GM19452 (cell line): ENCODE results near the gene IGFBP1.

Source experiments
- ATAC-seq: cut with Tn5 transposase; IDR thresholded peaks from one replicate; pipeline ENCODE4 v1.9.1; 2021; ENCODE audit not compliant: unreplicated experiment

Gene IGFBP1

DNA sequence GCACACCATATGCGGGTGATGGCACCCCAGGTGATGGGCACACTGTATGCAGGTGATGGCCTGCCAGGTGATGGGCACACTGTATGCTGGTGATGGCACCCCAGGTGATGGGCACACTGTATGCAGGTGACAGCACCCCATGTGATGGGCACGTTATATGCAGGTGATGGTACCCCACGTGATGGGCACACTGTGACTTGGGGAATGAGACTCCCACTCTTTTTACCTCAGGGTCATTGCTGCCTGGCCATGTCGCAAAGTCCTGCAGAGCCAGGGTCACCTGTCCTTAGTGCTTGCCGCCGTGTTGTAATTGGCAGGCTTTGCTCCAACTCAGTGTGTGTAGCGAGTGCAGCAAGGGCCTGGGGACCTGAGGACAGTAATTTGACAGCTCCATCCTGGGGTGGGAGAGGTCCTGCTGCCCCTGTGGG, 7.8 kb upstream of the IGFBP1 start:
- ATAC-seq, result no peak

DNA sequence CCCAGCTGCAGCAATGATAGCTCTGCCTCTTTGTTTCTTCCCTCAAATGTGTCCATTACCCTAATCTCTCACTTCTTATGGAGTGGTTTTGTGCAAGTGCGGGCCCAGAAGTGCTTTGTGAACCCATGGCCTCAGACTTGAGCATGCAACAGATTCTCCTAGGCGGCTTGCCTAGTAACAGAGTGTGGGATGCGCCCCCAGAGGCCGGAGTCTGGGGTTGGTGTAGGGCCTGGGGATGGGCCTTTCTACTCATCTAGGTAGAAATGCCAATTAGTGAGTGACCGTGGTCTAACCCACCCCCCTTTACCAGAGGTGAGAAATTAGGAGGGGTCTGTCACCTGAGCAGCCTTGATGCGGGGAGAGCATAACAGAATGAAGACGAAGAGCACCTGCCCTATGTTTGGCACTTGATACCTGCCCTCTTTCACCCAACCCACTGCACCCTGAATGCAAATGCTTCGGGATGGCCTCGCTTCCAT, 7.0 kb upstream of the IGFBP1 start:
- no peak for ATAC-seq

DNA sequence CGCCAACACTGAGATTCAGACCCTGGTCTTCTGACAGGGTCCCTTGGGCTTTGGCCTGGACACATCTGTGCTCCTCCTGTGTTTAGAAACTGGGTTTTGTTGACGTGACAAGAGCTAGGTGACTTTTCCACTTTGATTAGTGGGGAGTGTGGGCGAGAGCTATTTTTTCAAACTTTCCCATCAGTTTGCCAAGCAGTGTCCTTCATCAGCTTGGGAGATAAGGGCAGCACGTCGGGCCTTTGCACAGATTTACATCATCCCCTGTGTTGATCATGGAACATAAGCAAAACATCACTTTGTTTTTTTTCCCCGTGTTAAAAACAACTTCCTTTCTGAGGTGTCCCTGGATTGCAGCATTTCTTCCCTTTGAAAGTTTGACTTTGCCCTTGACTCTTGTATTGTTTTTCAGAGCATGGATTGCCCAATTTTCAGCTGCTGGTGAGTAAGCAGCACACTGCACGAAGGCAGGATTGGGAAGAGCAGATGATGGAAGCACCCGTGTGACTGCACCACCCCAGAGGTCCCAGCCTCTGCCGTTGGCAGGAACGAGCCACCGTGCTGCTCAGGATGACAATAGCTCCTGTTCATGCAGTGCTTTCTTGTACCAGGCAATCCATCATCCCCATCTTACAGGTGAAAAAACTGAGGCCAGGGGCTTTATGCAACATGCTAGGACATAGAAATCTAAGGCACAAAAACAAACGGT, 6.4 kb upstream of the IGFBP1 start:
- no peak for ATAC-seq

DNA sequence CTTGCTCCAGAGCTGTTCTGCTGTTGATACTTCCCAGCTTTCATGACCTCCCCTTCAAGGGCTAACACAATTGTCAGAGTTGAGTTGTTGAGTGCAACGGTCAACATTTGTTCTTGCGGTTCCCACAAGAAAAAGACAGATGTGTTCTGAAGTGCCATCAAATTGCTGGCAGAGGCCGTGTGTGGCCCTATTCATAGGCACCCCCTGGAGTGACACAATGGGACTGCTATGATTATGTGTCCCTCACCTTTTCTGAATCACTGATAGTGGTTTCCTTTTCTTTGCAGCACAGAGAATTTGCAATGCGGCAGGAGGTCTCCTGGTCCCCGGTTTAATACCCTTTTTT, 5.8 kb upstream of the IGFBP1 start:
- ATAC-seq, result no peak

DNA sequence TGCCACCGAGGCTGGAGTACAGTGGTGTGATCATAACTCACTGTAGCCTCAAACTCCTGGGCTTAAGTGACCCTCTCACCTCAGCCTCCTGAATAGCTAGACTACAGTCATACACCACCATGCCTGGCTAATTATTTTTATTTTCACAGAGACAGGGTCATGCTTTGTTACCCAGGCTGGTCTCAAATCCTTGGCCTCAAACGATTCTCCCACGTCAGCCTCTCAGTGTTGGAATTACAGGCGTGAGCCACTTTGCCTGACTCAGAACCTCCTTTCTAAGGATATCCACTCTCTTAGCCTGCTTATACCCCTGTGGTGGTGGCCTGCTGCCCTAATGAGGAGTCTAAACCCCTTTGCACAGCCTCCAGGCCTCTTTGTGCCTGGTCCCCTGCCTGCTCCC, 4.2 kb upstream of the IGFBP1 start:
- no peak for ATAC-seq

DNA sequence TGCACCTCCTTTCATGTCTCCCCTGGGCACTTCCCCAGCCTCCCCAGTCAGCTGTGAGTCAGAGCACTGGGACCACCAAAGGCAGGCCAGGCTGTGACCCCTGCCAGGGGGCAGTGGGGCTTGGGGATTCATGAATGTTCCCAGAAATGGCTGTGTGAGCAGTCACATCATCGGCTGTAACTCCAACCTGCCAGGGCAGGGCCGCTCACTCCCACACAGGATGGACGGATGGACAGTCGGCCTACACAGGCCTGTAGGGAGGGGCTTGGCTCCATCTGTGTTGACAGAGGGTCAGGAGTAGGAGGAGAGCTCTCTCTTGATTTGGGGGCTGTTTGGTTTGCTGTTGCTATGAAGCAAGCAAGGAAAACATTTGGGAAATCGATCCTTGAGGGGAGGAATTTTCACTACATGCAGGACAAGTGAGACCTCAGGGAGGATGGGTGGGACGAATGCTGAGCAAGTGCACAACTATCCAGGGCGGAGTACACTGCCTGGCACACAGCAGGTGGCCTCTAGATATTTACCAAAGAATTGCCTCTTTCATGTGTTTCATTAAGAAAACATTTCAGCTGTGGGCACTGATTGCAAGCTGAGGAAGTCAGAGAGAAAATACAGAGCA, 2.9 kb upstream of the IGFBP1 start:
- no peak for ATAC-seq

DNA sequence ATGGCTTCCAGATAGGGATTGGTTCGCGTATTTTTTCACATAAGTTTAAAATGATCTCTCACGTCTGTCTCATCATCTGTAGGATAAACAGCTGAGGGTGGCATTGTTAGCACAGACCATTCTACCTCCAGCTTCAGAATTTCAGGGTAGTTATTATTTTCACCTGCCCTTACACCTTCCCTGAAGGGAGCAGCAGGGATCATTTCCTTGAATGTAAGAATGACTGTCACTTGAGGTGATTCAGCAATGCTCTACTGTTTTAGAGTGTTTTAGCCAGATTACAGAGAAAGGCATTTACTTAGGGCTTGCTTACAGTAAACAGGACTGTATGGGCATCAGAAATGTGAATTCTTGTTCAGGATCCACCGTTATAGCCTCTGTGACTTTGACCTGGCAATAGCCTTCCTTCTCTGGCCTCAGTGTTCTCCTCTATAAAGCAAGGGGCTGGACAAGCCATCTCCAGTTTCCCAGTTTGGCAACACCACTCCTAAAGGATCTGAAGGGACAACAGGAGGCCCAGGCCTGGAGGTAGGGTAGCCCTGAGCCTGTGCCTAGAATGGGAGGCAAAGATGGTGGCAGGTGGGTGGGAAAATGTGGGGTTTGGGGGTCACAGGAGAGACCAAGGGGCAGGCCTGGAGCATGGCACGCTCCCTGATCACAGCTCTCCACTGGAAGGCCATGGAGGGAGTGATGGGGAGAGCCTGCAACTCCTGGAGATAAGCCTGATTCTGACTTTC, 1.2 kb upstream of the IGFBP1 start:
- no peak for ATAC-seq

DNA sequence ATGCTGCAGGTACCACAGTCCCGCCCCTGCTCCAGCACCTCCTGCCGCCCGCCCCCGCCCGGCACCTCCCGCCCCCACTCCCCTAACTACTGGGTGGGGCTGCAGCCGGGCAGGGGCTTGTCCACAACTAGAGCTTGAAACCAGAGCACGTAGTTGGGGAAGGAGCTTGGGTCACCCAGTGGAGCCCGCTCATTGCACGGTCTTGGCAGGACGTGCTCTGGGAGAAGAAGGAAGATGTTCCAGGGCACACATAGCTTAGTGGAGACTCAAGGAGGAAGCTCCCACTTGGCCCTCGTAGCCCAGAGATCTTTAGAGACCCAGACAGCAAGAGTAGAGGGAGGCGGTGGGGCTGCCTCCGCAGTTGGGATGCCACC, 692 bp downstream of the IGFBP1 start:
- ATAC-seq, result no peak

DNA sequence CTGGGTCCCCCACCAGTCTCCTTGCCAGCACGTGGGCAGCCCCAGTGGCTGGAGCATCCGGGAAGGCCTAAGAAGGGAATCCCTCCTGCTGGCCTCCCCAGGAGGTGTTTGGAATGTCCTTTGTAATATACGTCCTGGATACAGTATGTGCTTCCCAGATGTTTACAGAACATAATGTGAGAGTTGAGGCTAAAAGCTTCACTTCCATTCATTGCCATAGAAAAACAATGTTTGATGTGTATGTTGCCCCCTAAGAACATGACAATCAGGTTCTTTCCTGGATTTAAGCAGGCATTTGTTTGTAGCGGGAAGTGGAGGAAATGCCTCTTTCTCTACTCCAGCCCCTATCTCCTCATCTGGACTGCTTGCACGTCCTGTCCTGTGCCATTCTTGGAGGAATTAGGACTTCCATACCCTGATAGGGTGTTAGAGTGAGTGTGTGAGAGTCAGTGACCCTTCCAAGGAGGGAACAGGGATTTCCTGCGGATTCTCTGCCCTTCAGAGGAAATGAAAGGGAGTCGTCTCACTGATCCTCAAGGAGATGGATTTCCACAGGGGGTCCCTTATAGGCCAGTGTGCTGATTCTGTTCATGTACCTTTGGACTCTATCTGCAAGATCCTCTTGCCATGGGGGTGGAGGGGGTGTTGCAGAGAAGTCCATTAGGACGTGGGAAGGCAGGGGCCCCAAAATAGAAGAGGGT, 1.2 kb downstream of the IGFBP1 start:
- ATAC-seq, result no peak

DNA sequence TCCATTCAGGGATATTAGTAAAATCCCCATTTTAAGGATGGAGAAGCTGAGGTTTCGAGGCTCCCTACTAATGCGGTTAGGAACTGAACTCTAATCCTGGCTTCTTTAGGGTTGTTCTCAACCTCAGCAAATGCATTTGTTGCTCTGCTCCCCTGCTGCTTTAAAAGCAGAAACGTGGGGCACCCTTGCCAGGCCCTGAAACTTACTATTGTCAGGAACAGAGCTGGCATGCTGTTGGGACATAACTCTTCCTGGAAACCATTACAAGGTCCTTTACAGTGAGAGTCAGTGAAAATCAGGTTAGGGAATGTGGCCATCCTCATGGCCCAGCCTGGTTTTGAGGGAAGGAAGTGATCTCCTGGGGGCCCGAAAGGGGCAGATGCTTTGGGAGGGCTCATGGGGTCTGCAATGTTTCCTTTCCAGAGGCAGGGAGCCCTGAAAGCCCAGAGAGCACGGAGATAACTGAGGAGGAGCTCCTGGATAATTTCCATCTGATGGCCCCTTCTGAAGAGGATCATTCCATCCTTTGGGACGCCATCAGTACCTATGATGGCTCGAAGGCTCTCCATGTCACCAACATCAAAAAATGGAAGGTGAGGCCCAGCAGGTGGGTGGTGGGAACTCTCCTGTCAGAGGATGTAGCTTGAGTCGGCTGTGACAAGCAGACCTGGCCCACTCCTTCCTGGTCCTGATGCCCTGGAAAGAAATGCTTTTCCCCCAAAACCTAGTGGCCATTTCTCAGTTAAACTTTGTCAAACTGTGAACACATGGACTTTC, 2.0 kb downstream of the IGFBP1 start:
- ATAC-seq, result no peak

DNA sequence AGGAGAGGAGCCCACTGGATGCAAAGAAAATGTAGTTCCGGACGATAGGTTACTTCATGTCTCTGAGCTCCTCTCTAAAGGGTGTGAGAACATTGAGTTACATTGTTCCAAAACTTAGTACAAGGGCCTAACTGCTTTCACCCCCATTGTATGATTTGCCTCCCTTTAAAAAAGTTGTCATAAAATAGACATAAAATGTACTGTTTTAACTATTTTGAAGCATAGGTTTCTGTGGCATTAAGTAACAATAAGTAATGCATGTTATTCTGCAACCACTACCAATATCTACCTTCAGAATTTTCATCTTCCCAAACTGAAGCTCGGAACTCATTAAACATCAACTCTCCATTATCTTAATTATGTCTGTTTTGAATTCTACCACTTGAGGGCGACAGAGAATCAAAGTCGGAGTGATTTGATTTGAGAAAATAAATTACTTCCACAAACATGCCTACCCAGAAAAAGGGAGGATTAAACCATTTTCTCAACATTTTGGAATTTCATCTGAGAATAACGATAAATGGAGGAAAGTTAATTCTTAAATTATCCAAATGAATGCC, 2.7 kb downstream of the IGFBP1 start:
- ATAC-seq, result no peak

DNA sequence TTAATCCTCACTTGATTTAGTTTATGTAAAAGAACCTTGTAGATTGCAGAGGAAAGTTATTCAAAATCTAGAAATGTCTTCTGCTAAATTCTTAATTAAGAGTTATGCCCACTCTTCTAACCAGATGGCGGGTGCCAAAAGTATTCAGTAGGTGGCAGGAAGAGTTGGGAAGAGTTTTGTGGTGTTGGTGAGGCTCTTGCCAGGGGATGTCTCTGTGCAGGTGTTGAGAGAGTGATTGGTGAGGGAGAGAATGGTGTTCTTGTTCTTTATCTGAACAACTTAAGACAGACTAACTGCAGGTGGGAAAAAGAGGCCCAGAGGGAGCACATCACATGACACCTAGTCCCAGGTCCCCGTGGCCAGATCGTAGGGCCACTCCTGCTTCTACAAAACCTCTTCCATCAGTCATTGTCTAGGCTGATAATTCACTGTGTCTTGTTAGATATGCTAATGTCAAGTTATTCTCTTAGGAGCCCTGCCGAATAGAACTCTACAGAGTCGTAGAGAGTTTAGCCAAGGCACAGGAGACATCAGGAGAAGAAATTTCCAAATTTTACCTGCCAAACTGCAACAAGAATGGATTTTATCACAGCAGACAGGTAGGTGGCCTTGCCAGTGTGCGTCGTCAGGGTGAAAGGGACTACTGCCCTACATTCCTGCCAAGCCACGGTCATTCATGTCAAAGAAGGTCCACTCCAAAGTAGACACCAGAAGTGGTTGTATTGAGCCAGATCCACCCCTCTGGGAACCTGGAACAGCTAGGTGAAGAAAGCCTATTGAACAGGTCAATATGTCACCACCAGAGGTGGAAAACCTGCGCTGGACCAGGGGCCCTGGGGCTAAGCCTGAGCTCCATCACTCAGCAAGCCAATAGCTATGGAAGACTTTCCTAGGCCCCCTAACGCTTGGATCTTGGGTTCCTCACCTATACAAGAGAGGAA, 3.4 kb downstream of the IGFBP1 start:
- no peak for ATAC-seq

DNA sequence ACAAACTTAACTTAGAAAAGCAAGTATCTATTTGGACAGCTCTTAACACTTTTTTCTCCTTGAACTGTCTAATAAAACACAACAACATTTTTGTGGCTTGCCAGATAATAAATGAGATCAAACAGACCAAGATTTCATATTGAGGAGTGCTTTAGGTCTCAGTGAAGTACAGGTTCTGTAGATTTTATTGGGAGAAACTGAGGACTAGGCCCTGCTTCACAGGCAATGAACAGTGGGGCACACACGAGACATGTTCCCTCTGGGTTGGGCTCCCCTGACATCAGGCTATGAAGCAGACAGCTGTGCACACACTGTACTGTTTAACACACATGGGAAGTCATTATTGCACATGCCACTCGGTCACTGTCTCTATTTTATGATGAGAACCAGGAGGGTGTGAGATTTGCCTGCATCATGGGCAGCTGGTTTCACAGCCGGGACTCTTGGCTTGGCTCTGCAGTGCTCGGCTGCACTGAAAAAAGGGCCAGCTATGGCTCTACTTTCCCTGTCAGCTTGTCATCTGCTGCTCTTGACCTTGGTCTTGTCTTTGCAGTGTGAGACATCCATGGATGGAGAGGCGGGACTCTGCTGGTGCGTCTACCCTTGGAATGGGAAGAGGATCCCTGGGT, 4.2 kb downstream of the IGFBP1 start:
- no peak for ATAC-seq

DNA sequence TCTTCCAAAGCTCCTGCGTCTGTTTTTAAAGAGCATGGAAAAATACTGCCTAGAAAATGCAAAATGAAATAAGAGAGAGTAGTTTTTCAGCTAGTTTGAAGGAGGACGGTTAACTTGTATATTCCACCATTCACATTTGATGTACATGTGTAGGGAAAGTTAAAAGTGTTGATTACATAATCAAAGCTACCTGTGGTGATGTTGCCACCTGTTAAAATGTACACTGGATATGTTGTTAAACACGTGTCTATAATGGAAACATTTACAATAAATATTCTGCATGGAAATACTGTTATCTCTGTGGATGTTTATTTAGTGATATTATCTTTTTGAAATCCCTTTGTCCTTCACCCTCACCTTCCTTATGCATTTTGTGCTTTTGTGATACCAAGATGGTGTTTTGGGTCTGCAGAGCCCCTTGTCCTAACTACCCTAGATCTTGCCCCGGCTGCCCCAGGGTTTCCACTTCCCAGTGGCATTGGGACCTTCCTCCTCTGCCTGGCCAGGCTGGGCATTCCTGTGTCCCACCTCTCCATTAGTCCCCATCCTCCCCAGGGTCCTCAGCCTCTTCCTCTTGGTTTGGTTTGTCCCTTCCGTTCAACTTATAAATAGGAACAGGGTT, 5.2 kb downstream of the IGFBP1 start:
- no peak for ATAC-seq

DNA sequence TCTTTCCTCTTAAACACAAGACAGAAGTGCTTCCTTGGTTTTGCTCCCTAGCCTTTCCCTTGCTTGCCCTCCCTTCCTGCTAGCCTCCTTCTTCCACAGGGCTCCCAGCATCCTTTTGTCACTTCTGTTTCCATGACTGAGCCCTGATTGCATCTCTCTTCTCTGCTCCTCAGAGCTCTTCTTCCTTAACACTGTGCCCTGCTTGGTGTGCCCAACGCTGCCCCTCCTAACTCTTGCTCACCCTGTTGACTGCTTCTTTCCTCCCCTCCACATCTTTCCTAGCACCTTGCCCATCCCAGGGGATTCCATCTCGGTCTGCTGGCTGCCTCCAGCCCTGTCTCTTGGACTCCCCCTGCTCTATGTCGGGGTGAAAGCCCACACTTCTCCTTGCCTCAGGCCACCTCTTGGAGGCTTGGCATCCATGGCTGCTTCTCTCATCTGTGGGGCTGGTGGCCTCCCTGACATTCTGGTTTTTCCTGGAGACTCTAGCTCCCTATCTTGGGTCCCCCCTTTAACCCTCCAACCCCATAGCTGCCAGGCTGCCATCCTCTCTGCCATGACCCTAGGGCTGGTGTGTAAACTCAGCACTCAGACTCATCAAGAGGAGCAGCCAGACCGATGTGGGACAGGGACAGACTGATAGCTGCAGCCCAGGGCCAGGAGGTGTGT, 5.8 kb downstream of the IGFBP1 start:
- no peak for ATAC-seq

DNA sequence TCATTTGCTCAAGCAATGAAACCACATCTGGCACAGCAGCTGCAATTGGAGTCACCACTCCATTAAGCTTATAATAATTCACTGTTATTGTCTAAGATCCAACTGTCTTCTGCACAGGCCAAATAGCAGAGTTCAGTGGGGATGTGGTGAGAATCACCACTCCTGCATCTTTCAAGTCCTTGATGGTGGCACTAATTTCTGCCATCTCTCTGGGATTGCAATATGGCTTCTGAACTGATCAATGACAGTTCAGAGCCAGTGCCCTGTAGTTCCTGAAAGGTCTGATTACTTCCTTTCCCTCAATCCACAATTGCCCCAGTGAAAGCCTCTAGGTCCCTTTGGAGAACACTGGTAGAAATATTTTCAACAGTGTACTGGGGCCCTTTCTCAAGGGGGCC, 6.4 kb downstream of the IGFBP1 start:
- ATAC-seq, result no peak

DNA sequence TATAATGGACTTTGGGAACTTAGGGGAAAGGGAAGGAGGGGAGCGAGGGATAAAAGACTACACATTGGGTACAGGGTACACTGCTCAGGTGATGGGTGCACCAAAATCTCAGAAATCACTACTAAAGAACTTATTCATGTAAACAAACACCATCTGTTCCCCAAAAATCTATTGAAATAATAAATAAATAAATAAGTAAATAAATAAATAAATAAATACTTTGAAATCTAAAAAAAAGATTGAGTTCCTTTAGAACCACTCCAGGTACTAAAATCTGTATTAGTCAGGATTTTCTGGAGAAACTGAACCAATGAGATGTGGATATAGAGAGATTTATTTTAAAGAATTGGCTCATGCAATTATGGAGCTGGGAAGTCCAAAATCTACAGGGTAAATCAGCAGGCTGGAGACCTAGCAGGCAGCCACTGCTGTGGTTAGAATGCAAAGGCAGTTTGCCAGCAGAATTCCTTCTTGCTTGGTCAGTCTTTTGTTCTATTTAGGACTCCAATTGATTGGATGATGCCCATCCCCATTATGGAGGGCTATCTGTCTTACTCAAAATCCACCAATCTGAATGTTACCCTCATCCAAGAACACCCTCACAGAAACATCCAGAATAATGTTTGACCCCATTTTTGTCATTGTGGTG, 8.9 kb downstream of the IGFBP1 start:
- ATAC-seq, result no peak

DNA sequence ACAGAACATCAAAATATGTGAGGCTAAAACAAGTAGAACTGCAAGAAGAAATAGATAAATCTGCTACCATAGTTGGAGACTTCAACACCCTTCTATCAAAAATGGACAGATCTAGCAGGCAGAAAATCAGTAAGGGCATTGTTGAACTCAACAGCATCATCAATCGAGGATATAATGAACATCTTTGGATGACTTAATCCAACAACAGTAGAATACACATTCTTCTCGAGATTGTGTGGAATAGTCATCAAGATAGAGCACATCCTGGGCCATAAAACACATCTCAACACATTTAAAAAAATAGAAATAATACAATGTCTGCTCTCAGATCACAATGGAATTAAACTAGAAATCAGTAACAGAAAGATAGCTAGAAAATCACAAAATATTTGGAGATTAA, 9.9 kb downstream of the IGFBP1 start:
- ATAC-seq, result no peak
